ENCODE data around the gene CLSTN2.

The CLSTN2 gene

DNA sequence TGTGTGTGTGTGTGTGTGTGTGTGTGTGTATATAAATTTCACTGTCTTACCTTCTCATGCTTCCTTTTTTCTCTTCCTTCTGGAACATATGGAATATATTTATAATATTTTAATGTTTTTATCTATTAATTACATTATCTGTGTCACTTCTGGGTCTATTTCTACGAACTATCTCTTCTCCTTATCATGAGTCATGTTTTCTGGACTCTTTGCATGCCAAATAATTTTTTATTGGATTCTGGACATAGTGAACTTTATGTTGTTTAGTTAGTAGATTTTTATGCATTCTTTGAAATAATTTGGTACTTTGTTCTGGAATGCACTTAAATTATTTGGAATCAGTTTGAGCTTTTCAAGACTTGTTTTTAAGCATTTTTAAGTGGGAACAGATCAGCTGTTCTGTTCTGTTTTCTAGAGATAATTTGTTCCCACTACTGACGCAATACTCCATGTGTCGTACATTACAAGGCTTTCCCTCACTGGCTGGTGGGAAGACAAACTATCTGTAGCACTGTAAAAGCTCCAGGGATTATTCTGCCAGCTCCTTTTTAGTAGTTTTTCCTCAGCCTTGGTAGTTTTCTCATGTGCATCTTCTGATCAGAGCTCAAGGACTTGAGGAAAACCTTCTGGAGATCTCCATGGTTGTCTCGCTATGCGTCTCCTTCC is 302.0 kb downstream of the CLSTN2 start:
- no peak for DNase-seq (ENCODE audit: low read depth, low spot score)

- DNase-seq (ENCODE audit: low read depth, low spot score) = no peak
Measured at GRCh38 chr3:140238646-140239314, 303.8 kb downstream of the CLSTN2 start.

DNA sequence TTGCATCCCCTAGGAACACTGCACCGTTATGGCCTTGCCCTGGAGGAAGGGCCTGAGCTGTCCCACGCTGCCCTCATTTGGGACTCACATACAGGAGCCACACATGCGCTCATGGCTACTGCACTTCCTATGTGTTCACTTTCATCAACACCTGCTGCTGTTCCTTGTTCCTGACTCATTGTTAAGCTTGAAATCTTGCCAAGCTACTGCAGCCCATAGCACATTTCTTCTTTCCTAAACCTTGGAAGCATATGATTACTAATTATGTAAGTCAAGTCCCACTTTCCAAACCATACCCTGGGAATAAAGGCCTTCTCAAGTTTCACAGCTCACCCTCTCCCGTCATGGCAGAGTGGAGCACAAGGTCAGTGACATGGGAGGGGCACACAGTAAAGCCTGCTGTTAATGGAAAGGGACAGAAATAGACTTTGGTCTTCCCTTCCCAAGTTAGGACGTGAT is 307.9 kb downstream of the CLSTN2 start:
- no peak for DNase-seq (ENCODE audit: low read depth, low spot score)

DNA sequence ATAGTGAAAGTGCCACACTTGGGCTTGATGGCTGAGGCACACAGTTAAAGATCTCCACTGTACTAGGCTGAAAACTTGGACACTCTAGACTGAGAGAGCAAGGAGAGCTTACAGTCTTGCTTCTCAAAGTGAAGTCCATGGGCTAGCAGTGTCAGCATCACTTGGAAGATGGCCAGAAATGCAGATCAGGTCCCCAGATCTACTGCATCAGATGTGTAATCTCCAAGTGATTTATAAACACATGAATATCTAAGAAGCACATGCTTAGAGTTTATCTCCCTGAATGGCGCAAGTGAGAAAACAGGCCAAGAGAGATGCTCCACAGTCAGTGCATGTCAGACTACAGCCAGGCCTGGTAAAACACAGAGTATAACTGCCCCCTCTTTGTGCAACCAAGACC is 308.6 kb downstream of the CLSTN2 start:
- DNase-seq (ENCODE audit: low read depth, low spot score) = no peak

DNA sequence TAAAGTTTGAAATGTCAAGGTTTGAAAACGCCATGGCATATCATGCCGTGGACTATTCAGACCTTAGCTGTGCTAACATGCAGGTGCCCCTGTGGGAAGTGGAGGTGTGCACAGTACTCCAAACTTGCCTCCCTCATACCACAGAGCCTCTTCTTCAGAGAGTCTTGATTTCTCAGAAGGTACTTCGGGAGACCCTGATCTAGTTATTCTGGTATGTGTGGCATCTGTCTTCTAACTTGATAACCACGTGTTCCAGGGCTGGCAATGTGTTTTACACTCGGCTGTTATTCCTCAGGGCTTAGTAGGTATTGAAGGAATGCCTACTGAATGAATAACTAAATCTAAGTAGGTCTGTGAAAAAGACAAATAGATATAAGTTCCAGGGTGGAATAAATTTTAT is 309.9 kb downstream of the CLSTN2 start:
- DNase-seq (ENCODE audit: low read depth, low spot score) = no peak

DNA sequence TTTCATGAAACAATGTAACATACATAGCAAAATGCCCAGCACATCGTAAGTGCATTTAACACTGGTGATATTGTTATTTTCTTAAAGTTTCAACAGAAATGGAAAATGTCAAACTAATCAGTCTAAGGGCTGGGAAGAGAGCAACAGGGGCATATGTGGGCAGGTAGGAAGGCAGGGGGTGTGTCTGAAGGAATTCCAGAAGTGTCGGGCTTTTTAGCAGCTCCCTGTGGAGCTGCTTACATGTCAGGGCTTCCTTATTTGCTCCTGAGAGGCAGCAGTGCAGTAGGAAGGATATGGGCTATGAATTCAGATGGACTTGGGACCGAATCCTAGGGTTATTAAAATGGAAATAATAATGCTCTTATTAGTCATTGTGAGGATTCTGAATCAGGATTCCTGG is 311.6 kb downstream of the CLSTN2 start:
- no peak for DNase-seq (ENCODE audit: low read depth, low spot score)

DNA sequence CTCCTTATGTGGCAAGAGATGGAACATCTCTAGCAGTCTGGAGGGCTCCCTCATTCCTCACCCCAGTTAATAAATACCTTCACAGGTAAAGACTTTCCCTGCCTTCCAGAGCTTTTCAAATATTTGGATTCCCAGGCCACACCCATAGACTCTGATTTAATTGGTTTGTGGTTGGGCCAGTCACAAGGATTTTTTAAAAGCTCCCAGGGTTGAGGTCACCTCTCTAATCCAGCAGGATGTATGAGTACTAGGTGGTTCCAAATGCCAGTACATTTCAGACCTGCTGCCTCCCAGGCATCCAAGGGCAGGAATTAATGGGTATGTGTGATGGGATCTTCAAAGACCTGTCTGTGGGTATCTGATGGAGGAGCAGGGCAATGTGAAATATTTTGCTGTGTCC is 312.8 kb downstream of the CLSTN2 start:
- no peak for DNase-seq (ENCODE audit: low read depth, low spot score)

DNA sequence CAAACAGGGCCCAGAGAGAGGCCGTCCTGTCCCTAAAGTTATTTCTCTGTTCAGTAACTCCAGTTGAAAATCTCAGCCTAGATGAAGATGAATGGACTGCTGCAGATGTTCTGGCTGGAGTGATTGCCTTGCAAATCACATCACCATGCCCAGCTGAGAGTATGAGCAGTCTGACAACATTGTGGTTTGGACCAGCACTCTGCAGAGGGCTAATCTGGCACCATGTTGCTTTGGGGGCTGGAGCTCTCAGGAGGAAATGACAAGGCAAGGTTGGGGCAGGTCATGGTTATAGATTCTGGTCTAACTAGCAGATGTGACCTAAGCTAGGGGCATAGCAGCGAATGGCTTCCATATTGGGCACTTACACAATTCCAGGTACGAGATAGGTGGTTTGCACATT is 314.2 kb downstream of the CLSTN2 start:
- no peak for DNase-seq (ENCODE audit: low read depth, low spot score)

DNA sequence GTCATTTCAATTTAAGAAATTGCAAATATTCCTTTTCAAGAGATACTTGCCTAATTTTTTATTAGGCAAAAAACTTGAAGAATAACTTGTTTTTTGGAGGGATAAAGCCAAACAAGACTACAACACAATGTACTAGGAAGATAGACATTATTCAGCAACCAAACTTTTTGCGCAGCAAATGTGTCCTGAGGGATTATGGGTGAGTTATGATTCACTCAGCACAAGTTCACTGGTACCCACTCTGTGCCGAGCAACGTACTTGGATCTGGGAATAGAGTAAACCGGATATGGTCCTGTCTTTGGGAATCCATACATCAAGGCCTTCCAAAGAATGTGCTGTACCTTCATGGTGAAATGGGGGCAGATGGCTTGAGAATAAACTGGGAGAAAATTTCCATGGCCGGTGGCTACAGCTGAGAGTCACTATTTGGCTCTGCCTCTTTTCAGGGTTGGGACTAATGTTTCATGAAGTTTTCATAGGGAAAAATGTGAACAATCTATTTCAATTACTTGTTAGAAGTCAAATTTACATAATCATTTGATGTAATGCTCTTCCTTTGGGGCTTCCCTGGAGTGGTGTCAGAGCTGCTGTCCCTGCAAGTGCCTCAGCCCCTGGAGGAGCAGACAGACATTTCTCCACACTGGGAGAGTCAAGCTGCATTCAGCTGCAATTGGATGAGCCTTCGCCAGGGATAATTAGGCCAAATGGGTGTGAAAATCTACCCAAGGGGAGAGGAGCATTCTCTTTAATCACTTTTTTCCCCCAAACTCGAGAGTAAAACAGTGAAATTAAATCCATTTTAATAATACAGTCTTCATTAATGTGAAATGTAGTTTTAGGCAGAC is 315.2 kb downstream of the CLSTN2 start:
- no peak for DNase-seq (ENCODE audit: low read depth, low spot score)

DNA sequence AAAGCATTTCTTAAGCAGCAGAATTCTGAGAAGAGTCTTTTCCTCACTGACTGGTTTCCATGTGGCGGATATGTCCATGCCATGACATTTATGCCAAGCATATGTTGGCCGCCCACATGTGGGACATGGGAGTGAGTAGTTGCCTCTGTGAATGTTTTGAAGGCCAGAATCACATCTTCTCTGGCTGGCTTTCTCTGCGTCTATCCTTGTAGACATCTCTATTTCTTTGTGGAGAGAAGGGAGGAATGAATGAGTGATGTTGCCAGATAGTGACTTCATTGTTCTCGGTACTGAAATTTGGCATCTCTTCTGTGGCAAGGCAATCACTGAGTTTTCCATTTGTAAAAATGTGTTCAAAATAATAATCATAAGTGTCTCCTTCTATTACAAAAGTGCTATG is 316.0 kb downstream of the CLSTN2 start:
- no peak for DNase-seq (ENCODE audit: low read depth, low spot score)

GRCh38 chr3:140251678-140252077 is 316.7 kb downstream of the CLSTN2 start:
- no peak for DNase-seq (ENCODE audit: low read depth, low spot score)

DNA sequence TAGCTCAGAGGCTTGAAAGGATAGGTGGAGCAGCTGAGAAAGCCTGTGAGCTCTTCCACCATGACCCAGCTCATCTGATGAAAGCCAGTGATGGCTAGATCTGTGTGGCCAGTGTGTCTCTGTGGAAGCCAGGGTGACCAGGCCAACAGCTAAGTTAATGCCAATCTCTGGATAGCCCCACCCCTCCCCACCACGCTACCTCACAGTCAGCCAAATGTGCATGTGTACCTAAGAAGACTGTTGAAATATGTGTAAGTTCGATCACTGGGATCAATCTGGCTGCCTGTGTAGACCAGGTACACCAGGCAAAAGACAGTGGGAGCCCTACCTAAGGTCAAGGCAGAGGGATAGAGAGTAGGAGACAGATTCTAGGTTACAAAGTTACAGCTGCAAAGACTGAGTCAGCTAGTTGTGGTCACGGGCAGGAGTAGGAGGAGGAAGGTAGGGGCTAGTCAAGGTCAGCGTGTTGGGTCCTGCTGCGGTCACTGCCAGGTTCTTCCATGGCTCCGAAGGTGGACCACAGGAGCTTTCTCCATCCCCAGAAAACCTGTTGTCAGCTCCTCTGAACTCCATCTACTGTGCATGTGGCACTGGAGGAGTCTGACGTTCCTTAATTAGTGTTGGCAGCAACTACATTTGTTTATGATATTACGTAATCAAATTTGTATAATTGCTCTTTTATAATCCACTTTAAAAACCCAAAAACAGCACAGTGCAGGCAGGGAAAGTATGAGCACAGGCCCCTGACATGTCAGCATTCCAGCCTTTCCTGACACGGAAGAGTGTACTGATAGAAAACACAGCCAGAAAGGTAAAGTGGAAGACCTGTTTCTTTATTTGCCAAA is 318.0 kb downstream of the CLSTN2 start:
- DNase-seq (ENCODE audit: low read depth, low spot score) = no peak

DNA sequence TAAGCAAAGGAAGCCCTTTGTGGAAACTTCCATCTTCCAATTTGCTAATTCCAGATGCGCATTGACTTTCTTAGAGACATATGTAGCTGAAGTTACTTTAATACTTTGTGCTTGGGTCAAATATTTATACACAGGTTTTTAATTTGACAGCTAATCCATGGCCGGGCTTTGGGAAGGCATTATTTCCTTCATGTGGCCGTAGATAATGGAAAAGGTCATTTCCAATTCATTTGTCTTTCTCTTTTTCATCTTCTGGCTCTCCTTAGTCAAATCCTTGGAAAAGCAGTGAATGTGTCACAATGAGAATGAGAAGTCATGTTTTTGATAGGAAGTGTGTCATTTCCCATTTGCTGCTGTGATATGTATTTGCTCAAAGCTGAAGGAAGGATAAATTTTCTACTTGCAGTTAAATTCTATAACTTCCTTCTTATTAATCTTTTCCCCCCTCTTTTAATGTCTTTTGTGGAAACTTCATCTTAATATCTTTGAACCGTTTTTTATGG is 323.3 kb downstream of the CLSTN2 start:
- DNase-seq (ENCODE audit: low read depth, low spot score) = no peak

GRCh38 chr3:140265302-140265701 is 330.3 kb downstream of the CLSTN2 start:
- DNase-seq (ENCODE audit: low read depth, low spot score) = no peak

- no peak for DNase-seq (ENCODE audit: low read depth, low spot score)
Measured at GRCh38 chr3:140268103-140268502, 333.1 kb downstream of the CLSTN2 start.

GRCh38 chr3:140268610-140269009 is 333.6 kb downstream of the CLSTN2 start:
- no peak for DNase-seq (ENCODE audit: low read depth, low spot score)

DNA sequence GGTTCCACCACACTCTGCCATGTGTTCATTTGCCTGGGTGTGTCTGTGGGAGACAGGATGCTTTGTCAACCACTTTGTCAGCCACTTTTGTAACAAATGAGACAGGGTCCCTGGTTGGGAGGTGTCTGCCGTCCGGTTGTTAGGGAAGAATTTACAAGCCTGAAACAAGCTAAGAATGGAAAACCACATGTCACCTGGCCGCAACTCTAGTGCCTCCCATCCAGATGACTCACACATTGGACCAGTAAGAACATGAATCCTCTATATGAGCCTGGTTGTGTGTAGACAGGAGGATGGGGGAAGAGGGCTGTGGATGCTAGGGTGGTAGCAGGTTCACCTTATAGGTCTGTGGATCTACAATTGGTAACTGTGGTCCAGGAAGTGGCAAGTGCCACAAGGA is 335.3 kb downstream of the CLSTN2 start:
- no peak for DNase-seq (ENCODE audit: low read depth, low spot score)

- DNase-seq (ENCODE audit: low read depth, low spot score) = no peak
Measured at GRCh38 chr3:140273542-140274195, 338.7 kb downstream of the CLSTN2 start.

DNA sequence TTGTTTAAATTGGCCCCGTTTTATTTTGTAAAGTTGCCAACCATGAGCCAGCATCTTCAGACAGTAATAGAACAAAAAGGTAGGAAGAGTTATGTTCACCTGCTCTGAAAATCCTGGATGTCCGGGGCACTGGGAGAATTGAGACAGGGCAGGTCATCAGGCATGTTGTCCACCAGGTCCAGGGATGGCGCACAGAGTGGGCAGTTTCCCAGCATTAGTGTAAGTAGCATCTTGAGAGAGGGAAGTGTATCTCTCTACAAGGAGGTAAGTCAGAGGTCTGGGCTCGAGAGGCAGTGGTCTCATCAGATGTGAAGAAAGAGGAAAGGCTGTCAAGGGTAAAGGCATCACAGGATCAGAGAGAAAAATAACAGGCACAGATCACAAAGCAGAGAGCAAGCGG is 339.4 kb downstream of the CLSTN2 start:
- no peak for DNase-seq (ENCODE audit: low read depth, low spot score)

DNA sequence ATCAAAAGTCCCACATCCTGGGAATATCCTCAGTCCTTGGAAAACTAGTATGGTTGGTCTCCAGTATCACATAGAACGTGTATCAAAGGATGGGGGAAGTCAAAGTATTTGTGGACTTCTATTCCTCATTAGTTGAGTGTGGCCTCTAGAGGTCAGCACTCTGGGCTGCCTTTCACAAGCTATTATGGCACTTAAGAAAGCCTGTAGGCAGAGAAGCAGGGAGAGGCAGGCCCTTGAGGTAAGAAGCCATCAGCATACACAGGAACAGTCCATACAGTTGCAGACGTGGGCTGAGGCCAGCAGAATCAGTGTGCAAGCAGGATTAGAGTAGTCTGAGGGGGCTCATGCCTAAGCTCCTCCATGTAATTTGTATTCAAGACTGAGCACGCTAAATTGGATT is 341.7 kb downstream of the CLSTN2 start:
- DNase-seq (ENCODE audit: low read depth, low spot score) = no peak

GRCh38 chr3:140277886-140278285 is 342.9 kb downstream of the CLSTN2 start:
- no peak for DNase-seq (ENCODE audit: low read depth, low spot score)

Measured in brain pericyte (primary cell).